Central memory CD4-positive, alpha-beta T cell (primary cell): ENCODE measurements around the gene SMARCA1.

ENCODE experiments used
- DNase-seq: peaks from one replicate; pipeline ENCODE4 v3.0.0; 2022

SMARCA1 gene

GRCh38 chrX:129530410-129530809 lies 7.1 kb upstream of the SMARCA1 start:
- DNase-seq = no peak

- DNase-seq = no peak
Observed at GRCh38 chrX:129529685-129530281, 6.5 kb upstream of the SMARCA1 start.

- DNase-seq = no peak
Observed at GRCh38 chrX:129525896-129526295, 2.6 kb upstream of the SMARCA1 start.

GRCh38 chrX:129525162-129525561 lies 1.9 kb upstream of the SMARCA1 start:
- no peak for DNase-seq

GRCh38 chrX:129524250-129524850 lies 1.1 kb upstream of the SMARCA1 start:
- no peak for DNase-seq

GRCh38 chrX:129522184-129523078 lies 859 bp downstream of the SMARCA1 start:
- DNase-seq = no peak

GRCh38 chrX:129520151-129520550 lies 3.1 kb downstream of the SMARCA1 start:
- no peak for DNase-seq

- no peak for DNase-seq
Observed at GRCh38 chrX:129516402-129516801, 6.9 kb downstream of the SMARCA1 start.

- no peak for DNase-seq
Observed at GRCh38 chrX:129512409-129512808, 10.9 kb downstream of the SMARCA1 start.

GRCh38 chrX:129511689-129512088 lies 11.6 kb downstream of the SMARCA1 start:
- no peak for DNase-seq

- no peak for DNase-seq
Observed at GRCh38 chrX:129510331-129510730, 13.0 kb downstream of the SMARCA1 start.

GRCh38 chrX:129497146-129497843 lies 26.0 kb downstream of the SMARCA1 start:
- no peak for DNase-seq

- DNase-seq = no peak
Observed at GRCh38 chrX:129496625-129497024, 26.7 kb downstream of the SMARCA1 start.

GRCh38 chrX:129495900-129496299 lies 27.4 kb downstream of the SMARCA1 start:
- no peak for DNase-seq

GRCh38 chrX:129494887-129495286 lies 28.4 kb downstream of the SMARCA1 start:
- no peak for DNase-seq

- DNase-seq = no peak
Observed at GRCh38 chrX:129493643-129494042, 29.6 kb downstream of the SMARCA1 start.

GRCh38 chrX:129490330-129490729 lies 33.0 kb downstream of the SMARCA1 start:
- no peak for DNase-seq

GRCh38 chrX:129488359-129488758 lies 34.9 kb downstream of the SMARCA1 start:
- no peak for DNase-seq

GRCh38 chrX:129480889-129481288 lies 42.4 kb downstream of the SMARCA1 start:
- DNase-seq = no peak

- no peak for DNase-seq
Observed at GRCh38 chrX:129478516-129478915, 44.8 kb downstream of the SMARCA1 start.

GRCh38 chrX:129472116-129472515 lies 51.2 kb downstream of the SMARCA1 start:
- DNase-seq = no peak

GRCh38 chrX:129462707-129463106 lies 60.6 kb downstream of the SMARCA1 start:
- DNase-seq = no peak

GRCh38 chrX:129461801-129462456 lies 61.4 kb downstream of the SMARCA1 start:
- DNase-seq = no peak
